Gastroesophageal sphincter (tissue), 4 donors: ENCODE data around the gene PRRX1. TPM values are rescaled to one million over a fixed set of nuclear protein-coding genes. Genes with fewer than 3 reads are reported as not detected.

Source experiments
- ATAC-seq: fragments of 150-250 bp; one replicate; pipeline ENCODE4 v1.9.1; 2016; ENCODE audit warnings: mild to moderate bottlenecking, moderate library complexity
- H3K27ac ChIP-seq, 4 donors: fragments of 200-600 bp; sonication (generic) in 3 of 4; 1 replicate in 3 of 4; 2 replicates in 1 of 4; pipeline ENCODE4 v1.5.1; 2016 to 2019
- H3K27me3 ChIP-seq: fragments of 200-600 bp; sonication (generic); one replicate; pipeline ENCODE4 v1.5.1; 2019
- H3K36me3 ChIP-seq, 2 donors: fragments of 200-600 bp; sonication (generic); one replicate each; pipeline ENCODE4 v1.5.1; 2019; ENCODE audit warnings: control low read depth in 1 of 2
- H3K4me1 ChIP-seq, 3 donors: fragments of 200-600 bp; sonication (generic); 1 replicate in 2 of 3; 2 replicates in 1 of 3; pipeline ENCODE4 v1.5.1; 2016 to 2019; ENCODE audit warnings: control low read depth in 2 of 3
- H3K4me3 ChIP-seq, 2 donors: fragments of 200-600 bp; sonication (generic); one replicate each; pipeline ENCODE4 v1.5.1; 2019; ENCODE audit warnings: mild to moderate bottlenecking in 1 of 2, moderate library complexity in 1 of 2
- H3K9me3 ChIP-seq, 3 donors: fragments of 200-600 bp; sonication (generic); one replicate each; pipeline ENCODE4 v1.5.1; 2017 to 2019; ENCODE audit warnings: control low read depth in 2 of 3
- EP300 ChIP-seq: sonication (generic); formaldehyde crosslinking; IDR thresholded peaks from one replicate; pipeline ENCODE4 v1.6.1; 2017; ENCODE audit warnings: antibody characterized with exemption, mild to moderate bottlenecking
- POLR2A ChIP-seq, 2 donors: fragments of 450-650 bp; IDR thresholded peaks; one replicate each; pipeline ENCODE4 v1.6.1; 2017; ENCODE audit warnings: antibody characterized with exemption in 2 of 2, mild to moderate bottlenecking in 2 of 2, moderate library complexity in 1 of 2
- POLR2AphosphoS5 ChIP-seq: sonication (generic); formaldehyde crosslinking; IDR thresholded peaks from one replicate; pipeline ENCODE4 v1.6.1; 2017; ENCODE audit warnings: antibody characterized with exemption
- WGBS, 2 donors: methylation state at CpG; one replicate each; pipeline ENCODE4 v1.1.5; 2018; ENCODE audit warnings: low coverage in 1 of 2; 5-methylcytosine and 5-hydroxymethylcytosine counted together
- total RNA-seq, 4 donors: library from RNA; depleted of rRNA; stranded (reverse); fragments of >200 nt; gene quantifications; one replicate each; pipeline ENCODE4 v1.1.0, GENCODE V29; 2016
- TF ChIP-seq, protein P1 (sequence below), 4 experiments: fragments of 200-600 bp in 2 of 4; fragments of 450-650 bp in 2 of 4; sonication (generic) in 1 of 4; IDR thresholded peaks; one replicate each; pipeline ENCODE4 v1.5.1; 2017 to 2019; ENCODE audit warnings: antibody characterized with exemption in 4 of 4, mild to moderate bottlenecking in 2 of 4, moderate library complexity in 2 of 4

The PRRX1 gene
- total RNA-seq, 4 donors from 2014 or later = 13.4 to 27.9 (median 21.4) TPM

DNA sequence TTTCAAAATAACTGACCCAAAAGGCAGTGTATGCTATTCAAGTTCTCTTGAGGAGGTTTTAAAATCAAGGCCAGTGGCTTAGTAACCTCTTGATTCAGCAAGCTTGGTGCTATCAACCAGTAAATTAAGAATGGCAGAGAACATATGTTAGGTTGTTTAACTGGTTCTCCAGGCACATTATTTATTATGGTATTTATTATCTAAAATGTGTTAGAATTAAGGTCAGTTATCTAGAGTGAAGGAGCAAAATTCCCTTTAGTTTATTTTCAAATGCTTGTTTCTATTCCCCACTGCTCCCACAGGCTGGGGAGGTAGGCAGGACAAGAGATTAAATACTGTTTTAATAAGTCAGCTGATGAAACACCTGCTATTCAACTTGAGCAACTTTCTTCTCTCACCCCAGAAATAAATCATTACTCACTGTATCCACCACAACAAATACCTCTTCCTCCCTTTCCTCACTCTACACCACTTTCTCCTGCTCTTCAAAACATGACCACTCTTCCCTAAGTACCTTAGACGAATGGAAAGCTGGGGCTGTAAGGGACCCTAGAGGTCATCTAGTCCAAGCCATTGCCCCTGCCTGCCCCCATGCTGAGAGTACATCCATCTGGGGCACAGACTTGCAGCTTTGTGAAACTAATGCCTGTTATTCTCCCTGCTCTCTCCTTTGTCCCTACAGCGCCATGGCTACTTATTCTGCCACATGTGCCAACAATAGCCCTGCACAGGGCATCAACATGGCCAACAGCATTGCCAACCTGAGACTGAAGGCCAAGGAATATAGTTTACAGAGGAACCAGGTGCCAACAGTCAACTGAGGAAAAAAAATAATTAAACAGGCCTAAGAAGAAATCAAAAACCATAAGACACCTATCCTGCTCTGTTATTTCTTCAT, 71.7 kb downstream of the PRRX1 start:
- TF ChIP-seq POLR2A (IDR thresholded peaks at IDR 0.05) (no peak), EP300 (no peak), POLR2AphosphoS5 (no peak)
- TF ChIP-seq, protein P1, sequence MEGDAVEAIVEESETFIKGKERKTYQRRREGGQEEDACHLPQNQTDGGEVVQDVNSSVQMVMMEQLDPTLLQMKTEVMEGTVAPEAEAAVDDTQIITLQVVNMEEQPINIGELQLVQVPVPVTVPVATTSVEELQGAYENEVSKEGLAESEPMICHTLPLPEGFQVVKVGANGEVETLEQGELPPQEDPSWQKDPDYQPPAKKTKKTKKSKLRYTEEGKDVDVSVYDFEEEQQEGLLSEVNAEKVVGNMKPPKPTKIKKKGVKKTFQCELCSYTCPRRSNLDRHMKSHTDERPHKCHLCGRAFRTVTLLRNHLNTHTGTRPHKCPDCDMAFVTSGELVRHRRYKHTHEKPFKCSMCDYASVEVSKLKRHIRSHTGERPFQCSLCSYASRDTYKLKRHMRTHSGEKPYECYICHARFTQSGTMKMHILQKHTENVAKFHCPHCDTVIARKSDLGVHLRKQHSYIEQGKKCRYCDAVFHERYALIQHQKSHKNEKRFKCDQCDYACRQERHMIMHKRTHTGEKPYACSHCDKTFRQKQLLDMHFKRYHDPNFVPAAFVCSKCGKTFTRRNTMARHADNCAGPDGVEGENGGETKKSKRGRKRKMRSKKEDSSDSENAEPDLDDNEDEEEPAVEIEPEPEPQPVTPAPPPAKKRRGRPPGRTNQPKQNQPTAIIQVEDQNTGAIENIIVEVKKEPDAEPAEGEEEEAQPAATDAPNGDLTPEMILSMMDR (IDR thresholded peaks at IDR 0.05) = no peak
- Histone ChIP-seq H3K4me3 (no peak overlapping the region), H3K36me3 (peaks cover 0 to 3% of the 10 kb centered on the region in 2 donors), H3K4me1 (no peaks in the 10 kb centered on the region), H3K27me3 (no peaks in the 10 kb centered on the region), H3K9me3 (no peaks in the 10 kb centered on the region), H3K27ac (no peak overlapping the region)
- 60% methylated on average over 1 of the region's 2 CpGs; no CpG with 5 or more reads in 1 of the 2 donors for WGBS, 2 donors
- no peak for ATAC-seq

- TF ChIP-seq EP300 (no peak), POLR2A (IDR thresholded peaks at IDR 0.05) (no peak), POLR2AphosphoS5 (no peak)
- TF ChIP-seq, protein P1 (IDR thresholded peaks at IDR 0.05) = no peak
- Histone ChIP-seq H3K9me3 (peaks cover 0 to 7% (median 0%) of the 10 kb centered on the region in 3 donors), H3K4me3 (no peak overlapping the region), H3K27me3 (no peaks in the 10 kb centered on the region), H3K4me1 (no peaks in the 10 kb centered on the region), H3K36me3 (peaks cover 0 to 3% of the 10 kb centered on the region in 2 donors), H3K27ac (no peak overlapping the region)
- 100% methylated on average over 1 of the region's 1 CpG for WGBS, 2 donors
- no peak for ATAC-seq
These were observed 75.9 kb downstream of the PRRX1 start for GRCh38 chr1:170739803-170740202.

GRCh38 chr1:170741678-170742077, 77.7 kb downstream of the PRRX1 start:
- peaks cover 0 to 7% (median 0%) of the 10 kb centered on the region in 3 donors for H3K9me3 ChIP-seq
- H3K27me3 ChIP-seq = no peaks in the 10 kb centered on the region
- no peak overlapping the region for H3K4me3 ChIP-seq
- H3K4me1 ChIP-seq = no peaks in the 10 kb centered on the region
- TF ChIP-seq EP300 (no peak), POLR2AphosphoS5 (no peak), POLR2A (IDR thresholded peaks at IDR 0.05) (no peak)
- TF ChIP-seq, protein P1 (IDR thresholded peaks at IDR 0.05) = no peak
- no peaks in the 10 kb centered on the region for H3K36me3 ChIP-seq
- no peak for ATAC-seq
- H3K27ac ChIP-seq = no peak overlapping the region
- 82 to 85% methylated on average over 3 to 4 of the region's 4 CpGs for WGBS, 2 donors

- Histone ChIP-seq H3K36me3 (no peaks in the 10 kb centered on the region), H3K27ac (no peak overlapping the region), H3K9me3 (peaks cover 0 to 7% (median 0%) of the 10 kb centered on the region in 3 donors), H3K4me1 (no peaks in the 10 kb centered on the region), H3K4me3 (no peak overlapping the region), H3K27me3 (no peaks in the 10 kb centered on the region)
- WGBS, 2 donors = 93 to 94% methylated on average over 2 to 5 of the region's 5 CpGs
- ATAC-seq = no peak
- TF ChIP-seq EP300 (no peak), POLR2A (IDR thresholded peaks at IDR 0.05) (no peak), POLR2AphosphoS5 (no peak)
- TF ChIP-seq, protein P1 (IDR thresholded peaks at IDR 0.05) = no peak
These were observed 78.7 kb downstream of the PRRX1 start for GRCh38 chr1:170742600-170742999.

DNA sequence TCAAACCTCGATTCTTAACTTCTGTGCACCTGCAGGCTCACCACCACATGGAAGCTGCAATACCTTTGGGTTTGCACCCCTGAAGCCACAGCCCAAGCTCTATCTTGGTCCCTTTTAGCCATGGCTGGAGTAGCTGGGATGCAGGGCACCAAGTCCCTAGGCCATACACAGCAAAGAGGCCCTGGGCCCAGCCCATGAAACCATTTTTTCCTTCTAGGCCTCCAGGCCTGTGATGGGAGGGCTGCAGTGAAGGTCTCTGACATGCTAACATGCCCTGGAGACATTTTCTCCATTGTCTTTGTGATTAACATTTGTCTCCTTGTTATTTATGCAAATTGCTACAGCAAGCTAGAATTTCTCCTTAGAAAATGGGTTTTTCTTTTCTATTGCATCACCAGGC, 79.2 kb downstream of the PRRX1 start:
- no peaks in the 10 kb centered on the region for H3K4me1 ChIP-seq
- H3K36me3 ChIP-seq = no peaks in the 10 kb centered on the region
- peaks cover 0 to 7% (median 0%) of the 10 kb centered on the region in 3 donors for H3K9me3 ChIP-seq
- no peak overlapping the region for H3K4me3 ChIP-seq
- no peak for TF ChIP-seq EP300
- TF ChIP-seq POLR2A (IDR thresholded peaks at IDR 0.05) = no peak
- no peak for TF ChIP-seq POLR2AphosphoS5
- TF ChIP-seq, protein P1 (IDR thresholded peaks at IDR 0.05) = no peak
- no peak for ATAC-seq
- WGBS, 2 donors = no CpG with 5 or more reads among the region's 1 CpG
- no peak overlapping the region for H3K27ac ChIP-seq
- H3K27me3 ChIP-seq = no peaks in the 10 kb centered on the region
